ENCODE results near the gene LRRC19. TPM values are rescaled to one million over a fixed set of nuclear protein-coding genes. Genes with fewer than 3 reads are reported as not detected.

Gene LRRC19
- not detected in 2 replicates for total RNA-seq
- not detected for total RNA-seq (2013)
- polyA plus RNA-seq: not detected in 2 replicates
- not detected in 2 replicates for polyA minus RNA-seq

DNA sequence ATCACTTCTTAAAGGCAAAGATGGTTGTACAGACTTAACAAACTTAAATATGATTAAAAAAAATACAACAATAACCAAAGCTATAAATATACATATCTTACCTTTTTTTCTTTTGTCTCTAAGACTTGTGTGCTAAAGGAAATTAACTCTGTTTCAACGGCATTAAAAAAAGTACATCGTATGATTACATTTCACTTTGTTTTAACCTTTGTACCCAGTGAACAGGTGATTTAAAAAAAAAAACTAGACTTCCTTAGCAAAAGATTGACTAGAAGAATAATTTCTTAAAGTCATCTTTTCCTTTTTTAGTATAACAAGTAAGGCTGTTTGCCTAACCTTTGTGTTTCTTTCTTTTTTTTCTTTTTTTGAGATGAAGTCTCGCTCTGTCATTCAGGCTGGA lies at the start of gene LRRC19:
Gene LRRC19 (minus strand): TSS at position 182 of the 400 bp plus-strand sequence. CDS start 5,978 bp downstream, outside the sequence.
- intact Hi-C loops (cut with micrococcal nuclease): no loop called here
- ChIA-PET CTCF (no interaction called here), POLR2A (no interaction called here)
- no peak within 1 kb of the TSS for H3K27ac ChIP-seq (ENCODE audit: low read length in 2 of 2)
- 86% methylated on average over 1 of the region's 3 CpGs for WGBS (ENCODE audit: insufficient coverage)
- DNase-seq: no peak
- H3K9me3 Mint-ChIP-seq (ENCODE audit: insufficient read depth): peaks cover 4% of the 10 kb centered on the region
- H3K4me2 ChIP-seq (replicated peaks; ENCODE audit: low read depth, low read length, poor library complexity, severe bottlenecking): no peak within 1 kb of the TSS
- no peak within 1 kb of the TSS for H3K27ac Mint-ChIP-seq
- no peaks in the 10 kb centered on the region for H3K79me2 ChIP-seq (ENCODE audit: control insufficient read depth, insufficient read depth, low read length)
- H3K9me3 ChIP-seq (ENCODE audit: control extremely low read depth in 1 of 3, control insufficient read depth in 2 of 3, insufficient read depth in 1 of 3, low read length in 2 of 3): no peaks in the 10 kb centered on the region
- no peak within 1 kb of the TSS for H3K9ac ChIP-seq (ENCODE audit: low read length)
- TF ChIP-seq EZH2 (IDR thresholded peaks at IDR 0.05; ENCODE audit: borderline replicate concordance, insufficient read depth, low read depth, low read length, poor library complexity, severe bottlenecking) (no peak), CTCF (IDR thresholded peaks at IDR 0.05) (no peak)
- H3K4me3 Mint-ChIP-seq: no peak within 1 kb of the TSS
- H3K27me3 Mint-ChIP-seq: no peaks in the 10 kb centered on the region
- H3K4me1 Mint-ChIP-seq: no peaks in the 10 kb centered on the region
- no peaks in the 10 kb centered on the region for H3K4me1 ChIP-seq (ENCODE audit: control insufficient read depth in 2 of 2, insufficient read depth in 2 of 2, low read length in 2 of 2)
- H3K36me3 ChIP-seq (replicated peaks in 1 of 2; ENCODE audit: control extremely low read depth in 1 of 2, control insufficient read depth in 1 of 2, extremely low read depth in 1 of 2, insufficient read depth in 2 of 2, low read length in 1 of 2): no peaks in the 10 kb centered on the region
- no peaks in the 10 kb centered on the region for H3K27me3 ChIP-seq (replicated peaks in 1 of 4; ENCODE audit: control extremely low read depth in 1 of 4, control insufficient read depth in 3 of 4, insufficient read depth in 4 of 4, low read length in 3 of 4)
- ATAC-seq (ENCODE audit: low read depth): no peak
- no peaks in the 10 kb centered on the region for H4K20me1 ChIP-seq (ENCODE audit: control insufficient read depth, insufficient read depth, low read length, poor library complexity, severe bottlenecking)
- H2AFZ ChIP-seq (ENCODE audit: insufficient read depth, low read depth, low read length, poor library complexity, severe bottlenecking): no peak within 1 kb of the TSS
- H3K4me3 ChIP-seq (ENCODE audit: control extremely low read depth in 1 of 5, extremely low read depth in 1 of 5, insufficient read depth in 1 of 5, low read depth in 2 of 5, low read length in 4 of 5): no peak within 1 kb of the TSS

DNA sequence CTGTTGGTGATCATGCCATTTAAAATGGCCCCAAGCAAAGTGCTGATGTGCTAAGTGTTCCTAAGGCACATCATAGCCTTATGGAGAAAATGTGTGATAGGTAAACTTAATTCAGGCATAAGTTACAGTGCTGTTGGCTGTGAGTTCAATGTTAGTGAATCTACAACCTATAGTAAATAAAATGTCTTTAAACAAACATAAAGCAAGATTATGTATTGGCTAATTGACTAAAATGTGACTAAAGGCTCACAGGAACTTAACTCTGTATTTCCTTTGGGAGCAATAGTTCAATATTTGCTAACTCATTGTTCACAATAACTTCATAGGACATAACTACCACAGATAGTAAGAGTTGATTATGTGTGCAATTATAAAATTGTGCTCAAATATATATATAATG lies 49.4 kb upstream of the LRRC19 start:
- H3K4me3 Mint-ChIP-seq: no peak overlapping the region
- intact Hi-C loops (cut with micrococcal nuclease): no loop called here
- Histone ChIP-seq H3K27me3 (replicated peaks in 1 of 4; ENCODE audit: control extremely low read depth in 1 of 4, control insufficient read depth in 3 of 4, insufficient read depth in 4 of 4, low read length in 3 of 4) (no peaks in the 10 kb centered on the region), H3K4me1 (ENCODE audit: control insufficient read depth in 2 of 2, insufficient read depth in 2 of 2, low read length in 2 of 2) (no peaks in the 10 kb centered on the region), H3K4me3 (ENCODE audit: control extremely low read depth in 1 of 5, extremely low read depth in 1 of 5, insufficient read depth in 1 of 5, low read depth in 2 of 5, low read length in 4 of 5) (no peak overlapping the region), H3K4me2 (replicated peaks; ENCODE audit: low read depth, low read length, poor library complexity, severe bottlenecking) (no peak overlapping the region), H3K9me3 (ENCODE audit: control extremely low read depth in 1 of 3, control insufficient read depth in 2 of 3, insufficient read depth in 1 of 3, low read length in 2 of 3) (no peaks in the 10 kb centered on the region), H3K9ac (ENCODE audit: low read length) (no peak overlapping the region), H3K36me3 (replicated peaks in 1 of 2; ENCODE audit: control extremely low read depth in 1 of 2, control insufficient read depth in 1 of 2, extremely low read depth in 1 of 2, insufficient read depth in 2 of 2, low read length in 1 of 2) (no peaks in the 10 kb centered on the region), H4K20me1 (ENCODE audit: control insufficient read depth, insufficient read depth, low read length, poor library complexity, severe bottlenecking) (no peaks in the 10 kb centered on the region), H2AFZ (ENCODE audit: insufficient read depth, low read depth, low read length, poor library complexity, severe bottlenecking) (no peak overlapping the region), H3K79me2 (ENCODE audit: control insufficient read depth, insufficient read depth, low read length) (no peaks in the 10 kb centered on the region), H3K27ac (ENCODE audit: low read length in 2 of 2) (no peak overlapping the region)
- no peak for ATAC-seq (ENCODE audit: low read depth)
- H3K9me3 Mint-ChIP-seq (ENCODE audit: insufficient read depth): no peaks in the 10 kb centered on the region
- TF ChIP-seq CTCF (IDR thresholded peaks at IDR 0.05): no peak
- no peak for TF ChIP-seq EZH2 (IDR thresholded peaks at IDR 0.05; ENCODE audit: borderline replicate concordance, insufficient read depth, low read depth, low read length, poor library complexity, severe bottlenecking)
- CTCF ChIA-PET: no interaction called here
- peak; percentile 3 for DNase-seq
- H3K27me3 Mint-ChIP-seq: no peaks in the 10 kb centered on the region
- POLR2A ChIA-PET: no interaction called here
- no peaks in the 10 kb centered on the region for H3K4me1 Mint-ChIP-seq
- H3K27ac Mint-ChIP-seq: no peak overlapping the region
